Measurements from ENCODE around the gene SECTM1.

SECTM1 gene

DNA sequence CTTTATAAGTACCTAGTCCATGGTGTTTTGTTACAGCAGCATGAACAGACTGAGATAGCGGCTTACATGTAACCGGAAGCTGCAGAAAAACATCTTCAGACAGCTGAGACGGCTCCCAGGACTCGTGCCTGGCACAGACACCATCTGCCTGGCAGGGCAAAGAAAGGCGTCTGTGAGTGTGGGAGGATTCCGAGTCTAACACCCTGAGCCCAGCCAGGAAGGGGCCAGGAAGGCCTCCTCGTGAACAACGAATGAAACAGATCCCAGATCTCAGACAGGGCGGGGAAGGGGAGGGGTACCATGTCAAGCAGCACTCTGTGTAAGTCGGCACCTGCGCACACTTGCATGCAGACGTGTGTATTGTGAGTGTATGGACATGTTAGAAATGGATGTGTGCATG, 55.7 kb downstream of the SECTM1 start:
- POLR2A ChIA-PET: no interaction called here
- DNase-seq (ENCODE audit: low read depth, low spot score): no peak
- TF ChIP-seq, protein P1, sequence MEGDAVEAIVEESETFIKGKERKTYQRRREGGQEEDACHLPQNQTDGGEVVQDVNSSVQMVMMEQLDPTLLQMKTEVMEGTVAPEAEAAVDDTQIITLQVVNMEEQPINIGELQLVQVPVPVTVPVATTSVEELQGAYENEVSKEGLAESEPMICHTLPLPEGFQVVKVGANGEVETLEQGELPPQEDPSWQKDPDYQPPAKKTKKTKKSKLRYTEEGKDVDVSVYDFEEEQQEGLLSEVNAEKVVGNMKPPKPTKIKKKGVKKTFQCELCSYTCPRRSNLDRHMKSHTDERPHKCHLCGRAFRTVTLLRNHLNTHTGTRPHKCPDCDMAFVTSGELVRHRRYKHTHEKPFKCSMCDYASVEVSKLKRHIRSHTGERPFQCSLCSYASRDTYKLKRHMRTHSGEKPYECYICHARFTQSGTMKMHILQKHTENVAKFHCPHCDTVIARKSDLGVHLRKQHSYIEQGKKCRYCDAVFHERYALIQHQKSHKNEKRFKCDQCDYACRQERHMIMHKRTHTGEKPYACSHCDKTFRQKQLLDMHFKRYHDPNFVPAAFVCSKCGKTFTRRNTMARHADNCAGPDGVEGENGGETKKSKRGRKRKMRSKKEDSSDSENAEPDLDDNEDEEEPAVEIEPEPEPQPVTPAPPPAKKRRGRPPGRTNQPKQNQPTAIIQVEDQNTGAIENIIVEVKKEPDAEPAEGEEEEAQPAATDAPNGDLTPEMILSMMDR (IDR thresholded peaks at IDR 0.05; ENCODE audit: insufficient read depth, low read length, missing control alignments): no peak
- CTCF ChIA-PET: no interaction called here
- H3K4me3 ChIP-seq (ENCODE audit: low read depth, low read length): no peak overlapping the region

DNA sequence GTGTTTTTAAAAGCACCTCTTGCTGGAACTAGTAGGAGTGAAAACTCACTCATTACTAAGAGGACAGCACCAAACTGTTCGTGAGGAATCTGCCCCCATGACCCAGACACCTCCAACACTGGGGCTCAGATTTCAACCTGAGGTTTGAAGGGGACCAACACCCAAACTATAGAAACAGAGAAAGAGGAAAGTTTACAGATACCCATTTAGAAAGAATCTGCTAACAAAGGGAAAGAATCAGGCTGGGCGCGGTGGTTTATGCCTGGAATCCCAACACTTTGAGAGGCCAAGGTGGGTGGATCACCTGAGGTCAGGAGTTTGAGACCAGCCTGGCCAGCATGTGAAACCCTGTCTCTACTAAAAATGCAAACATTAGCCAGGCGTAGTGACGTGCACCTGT, 56.6 kb downstream of the SECTM1 start:
- ChIA-PET POLR2A (no interaction called here), CTCF (no interaction called here)
- TF ChIP-seq, protein P1 (IDR thresholded peaks at IDR 0.05; ENCODE audit: insufficient read depth, low read length, missing control alignments): no peak
- no peak for DNase-seq (ENCODE audit: low read depth, low spot score)
- H3K4me3 ChIP-seq (ENCODE audit: low read depth, low read length): no peak overlapping the region

DNA sequence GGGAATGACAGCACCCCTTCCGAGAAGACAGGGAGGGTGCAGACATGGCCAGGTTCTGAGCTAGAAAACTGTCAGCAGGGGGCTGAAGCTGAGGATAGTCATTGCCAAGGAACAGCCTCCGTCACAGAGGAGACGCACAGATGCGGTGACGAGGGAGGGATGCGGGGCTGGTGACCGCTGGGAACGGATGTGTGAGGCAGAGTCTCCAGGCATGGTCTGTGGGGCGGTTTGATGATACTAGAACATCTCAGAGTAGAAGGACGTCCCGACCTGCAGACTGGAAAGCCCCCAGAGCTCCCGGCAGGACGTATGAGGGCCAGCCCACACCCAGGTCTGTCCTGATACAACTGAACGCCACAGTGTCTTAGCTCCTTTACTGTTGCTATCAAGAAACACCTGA, 58.2 kb downstream of the SECTM1 start:
- CTCF ChIA-PET: interaction anchor here (0.9 to 1.2 kb wide), 3 partner anchors 9 to 76 kb away, joined by 4 to 5 read pairs (median 4); no protein-coding TSS in a partner anchor
- H3K4me3 ChIP-seq (ENCODE audit: low read depth, low read length): no peak overlapping the region
- DNase-seq (ENCODE audit: low read depth, low spot score): no peak
- TF ChIP-seq, protein P1 (IDR thresholded peaks at IDR 0.05; ENCODE audit: insufficient read depth, low read length, missing control alignments): no peak
- POLR2A ChIA-PET: no interaction called here

DNA sequence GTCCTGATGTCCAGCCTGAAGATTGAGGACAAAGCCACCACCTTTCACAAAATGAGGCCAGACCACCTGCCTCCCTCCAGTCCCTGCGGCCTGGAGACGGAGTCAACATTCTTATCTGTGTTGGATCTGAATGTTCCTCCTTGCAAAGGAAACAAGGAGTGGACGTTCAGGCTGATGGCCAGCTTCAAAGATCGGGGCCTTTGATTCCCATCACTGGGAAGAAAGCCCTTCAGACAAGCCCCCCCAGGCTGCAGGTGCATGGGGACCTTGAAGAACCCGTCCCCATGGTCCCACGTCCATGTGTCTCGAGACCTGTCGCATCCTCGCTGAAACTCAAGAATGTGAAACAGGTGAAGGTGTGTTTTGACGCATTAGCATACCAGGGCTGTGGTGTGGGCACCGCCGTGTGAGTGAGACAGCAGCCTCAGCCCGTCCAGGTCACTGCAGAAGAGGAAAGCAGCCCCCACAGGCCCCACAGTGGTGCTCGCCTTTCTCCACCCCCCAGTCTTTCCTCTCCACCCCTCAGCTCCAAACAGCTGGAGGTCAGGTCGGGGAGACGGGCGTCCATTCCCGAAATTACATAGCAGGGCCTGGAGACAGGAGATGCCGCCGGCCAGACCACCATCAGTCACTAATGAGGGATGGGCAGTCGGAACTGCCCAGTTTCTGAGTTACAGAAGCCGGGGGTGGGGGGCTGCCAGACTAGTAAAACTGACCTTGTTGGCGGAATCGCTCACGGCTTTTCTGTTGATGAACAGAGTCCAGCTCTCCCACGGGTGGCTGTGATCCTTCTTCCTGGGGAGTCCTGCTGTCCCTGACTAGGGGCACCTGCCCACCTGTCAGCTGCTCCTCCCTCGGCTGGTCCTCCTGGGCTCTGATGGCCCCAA, 59.2 kb downstream of the SECTM1 start:
- DNase-seq (ENCODE audit: low read depth, low spot score): no peak
- CTCF ChIA-PET: interaction anchor here (1.2 kb wide), 3 partner anchors 9 to 77 kb away, joined by 3 to 5 read pairs (median 4); no protein-coding TSS in a partner anchor
- POLR2A ChIA-PET: interaction anchor here (0.7 to 1.3 kb wide), 3 partner anchors 10 to 80 kb away, joined by 3 to 6 read pairs (median 3); no protein-coding TSS in a partner anchor
- H3K4me3 ChIP-seq (ENCODE audit: low read depth, low read length): peak overlapping the region; percentile 79
- TF ChIP-seq, protein P1 (IDR thresholded peaks at IDR 0.05; ENCODE audit: insufficient read depth, low read length, missing control alignments): no peak

DNA sequence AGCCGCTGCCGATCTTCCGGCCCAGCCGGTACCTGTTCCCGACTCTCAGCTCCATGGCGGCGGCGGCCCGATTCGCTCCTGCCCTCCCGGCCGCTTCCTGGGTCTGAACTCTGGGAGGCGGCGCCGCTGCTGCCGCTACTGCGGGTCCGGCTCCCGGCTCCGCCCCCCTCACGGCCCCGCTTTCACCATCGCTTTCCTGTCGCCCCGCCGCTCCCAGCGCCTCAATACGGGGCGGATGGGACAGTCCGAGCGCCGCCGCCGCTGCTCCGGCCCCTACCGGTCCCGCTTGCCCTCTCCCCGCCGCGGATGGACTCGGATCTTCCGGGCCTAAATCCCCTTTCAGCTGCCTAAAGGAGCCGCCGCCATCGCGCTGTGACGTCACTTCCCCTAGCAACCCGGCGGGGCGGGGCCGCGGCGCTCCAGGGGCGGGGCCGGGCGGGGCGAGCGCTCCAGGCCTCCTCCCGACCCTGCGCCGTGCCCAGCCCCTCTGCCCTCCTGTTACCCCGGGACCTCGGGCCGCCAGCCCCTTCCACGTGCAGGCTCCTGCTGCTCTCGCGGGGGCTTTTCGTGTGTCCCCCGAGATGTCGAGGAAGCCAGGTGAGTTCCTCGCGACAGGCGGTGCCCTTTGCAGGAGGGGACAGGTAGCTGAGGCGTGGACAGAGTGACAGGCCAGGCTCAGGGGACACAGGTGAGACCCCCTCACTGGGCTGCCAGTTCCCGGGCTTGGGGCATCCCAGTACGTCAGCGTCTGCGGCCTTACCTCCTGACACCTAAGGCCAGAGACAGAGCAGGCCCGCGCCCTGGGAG, 60.0 kb downstream of the SECTM1 start, which contains the start of gene CSNK1D:
CSNK1D (minus strand) TSS at position 374 of the 807 bp plus-strand sequence; CDS start at position 55, 319 bp downstream.
- POLR2A ChIA-PET: interaction anchor here (0.7 to 1.3 kb wide), 4 partner anchors 10 to 79 kb away, joined by 3 to 6 read pairs (median 3); partner anchors contain the start of gene SLC16A3
- CTCF ChIA-PET: interaction anchor here (1.2 kb wide), 1 partner anchor 76 kb away, joined by 3 read pairs; no protein-coding TSS in a partner anchor
- TF ChIP-seq, protein P1 (IDR thresholded peaks at IDR 0.05; ENCODE audit: insufficient read depth, low read length, missing control alignments): no peak

More for the DNA sequence above, 60.0 kb downstream of the SECTM1 start, which contains the start of gene CSNK1D:
- H3K4me3 ChIP-seq (ENCODE audit: low read depth, low read length): peak within 1 kb of the TSS; percentile 79
- no peak for DNase-seq (ENCODE audit: low read depth, low spot score)
